Measurements from ENCODE around the gene TMEM131L.

Gene TMEM131L

GRCh38 chr4:153480704-153481103 is 14.5 kb downstream of the TMEM131L start:
- peak; percentile 28 for DNase-seq

GRCh38 chr4:153481478-153481877 is 15.3 kb downstream of the TMEM131L start:
- DNase-seq = no peak

GRCh38 chr4:153483432-153484418 is 17.6 kb downstream of the TMEM131L start:
- DNase-seq = peak; percentile 22

GRCh38 chr4:153485359-153485758 is 19.2 kb downstream of the TMEM131L start:
- no peak for DNase-seq

GRCh38 chr4:153485860-153486259 is 19.7 kb downstream of the TMEM131L start:
- no peak for DNase-seq

- DNase-seq = peak; percentile 58
These were observed 20.4 kb downstream of the TMEM131L start for GRCh38 chr4:153486281-153487151.

GRCh38 chr4:153488006-153488891 is 22.1 kb downstream of the TMEM131L start:
- peak; percentile 75 for DNase-seq

- DNase-seq = no peak
These were observed 23.8 kb downstream of the TMEM131L start for GRCh38 chr4:153489856-153490558.

GRCh38 chr4:153490985-153491483 is 24.9 kb downstream of the TMEM131L start:
- DNase-seq = no peak

GRCh38 chr4:153494562-153494961 is 28.4 kb downstream of the TMEM131L start:
- no peak for DNase-seq

- peak; percentile 47 for DNase-seq
These were observed 29.5 kb downstream of the TMEM131L start for GRCh38 chr4:153495480-153496193.

GRCh38 chr4:153497091-153497531 is 31.0 kb downstream of the TMEM131L start:
- DNase-seq = peak; percentile 72

GRCh38 chr4:153497988-153498967 is 32.1 kb downstream of the TMEM131L start:
- peak; percentile 49 for DNase-seq

GRCh38 chr4:153499005-153499404 is 32.8 kb downstream of the TMEM131L start:
- no peak for DNase-seq

- DNase-seq = no peak
These were observed 35.4 kb downstream of the TMEM131L start for GRCh38 chr4:153501578-153501977.

GRCh38 chr4:153502584-153502983 is 36.4 kb downstream of the TMEM131L start:
- no peak for DNase-seq

GRCh38 chr4:153506341-153507309 is 40.5 kb downstream of the TMEM131L start:
- no peak for DNase-seq

All from CD4-positive, alpha-beta T cell treated with Interleukin-17A for 4 hours (primary cell).